Central memory CD8-positive, alpha-beta T cell (primary cell): Measurements from ENCODE around the gene ZSCAN22.
"Not testable (repeated sequence)": the region's sequence is repeated elsewhere in the genome, so short reads cannot be mapped to it uniquely, and the experiment has no call there.

Experiments used
- ATAC-seq: fragments of 150-1000 bp; cut with Tn5 transposase; replicated peaks from 2 replicates; pipeline ENCODE4 v1.10.0; 2022; ENCODE audit warnings: mild to moderate bottlenecking, moderate FRiP score, moderate number of reproducible peaks; ENCODE audit not compliant: poor library complexity, severe bottlenecking; ENCODE audit errors: extremely low read depth
- DNase-seq, 2 donors: peaks; one replicate each; pipeline ENCODE4 v3.0.0; 2021; ENCODE audit warnings: low spot score in 2 of 2
- H3K27ac Mint-ChIP-seq: one replicate; pipeline ENCODE4 v1.8.0; 2022; ENCODE audit warnings: low read depth, mild to moderate bottlenecking, moderate library complexity, mixed read lengths
- H3K27me3 Mint-ChIP-seq: one replicate; pipeline ENCODE4 v1.8.0; 2022; ENCODE audit warnings: mixed read lengths
- H3K36me3 Mint-ChIP-seq: one replicate; pipeline ENCODE4 v1.8.0; 2022; ENCODE audit warnings: mild to moderate bottlenecking, moderate library complexity, mixed read lengths; ENCODE audit not compliant: insufficient read depth
- H3K4me1 Mint-ChIP-seq: one replicate; pipeline ENCODE4 v1.8.0; 2022; ENCODE audit warnings: mixed read lengths
- H3K4me3 Mint-ChIP-seq: one replicate; pipeline ENCODE4 v1.8.0; 2022; ENCODE audit warnings: mild to moderate bottlenecking, moderate library complexity, mixed read lengths
- H3K9me3 Mint-ChIP-seq: one replicate; pipeline ENCODE4 v1.8.0; 2022; ENCODE audit warnings: mixed read lengths

ZSCAN22 gene

GRCh38 chr19:58348080-58348479, 21.3 kb downstream of the ZSCAN22 start:
- H3K36me3 Mint-ChIP-seq, DNase-seq, H3K9me3 Mint-ChIP-seq, H3K27me3 Mint-ChIP-seq: not testable (repeated sequence)
- Mint-ChIP-seq H3K4me1 (peaks cover 24% of the 10 kb centered on the region), H3K27ac (peak overlapping the region; percentile 91), H3K4me3 (peak overlapping the region; percentile 86)
- peak; percentile 6 for ATAC-seq

GRCh38 chr19:58349590-58349989, 22.8 kb downstream of the ZSCAN22 start:
- Mint-ChIP-seq H3K36me3 (peaks cover 4% of the 10 kb centered on the region), H3K4me1 (peaks cover 24% of the 10 kb centered on the region), H3K4me3 (no peak overlapping the region), H3K27ac (peak overlapping the region; percentile 9), H3K9me3 (no peaks in the 10 kb centered on the region), H3K27me3 (no peaks in the 10 kb centered on the region)
- DNase-seq (no peak), ATAC-seq (no peak)

DNA sequence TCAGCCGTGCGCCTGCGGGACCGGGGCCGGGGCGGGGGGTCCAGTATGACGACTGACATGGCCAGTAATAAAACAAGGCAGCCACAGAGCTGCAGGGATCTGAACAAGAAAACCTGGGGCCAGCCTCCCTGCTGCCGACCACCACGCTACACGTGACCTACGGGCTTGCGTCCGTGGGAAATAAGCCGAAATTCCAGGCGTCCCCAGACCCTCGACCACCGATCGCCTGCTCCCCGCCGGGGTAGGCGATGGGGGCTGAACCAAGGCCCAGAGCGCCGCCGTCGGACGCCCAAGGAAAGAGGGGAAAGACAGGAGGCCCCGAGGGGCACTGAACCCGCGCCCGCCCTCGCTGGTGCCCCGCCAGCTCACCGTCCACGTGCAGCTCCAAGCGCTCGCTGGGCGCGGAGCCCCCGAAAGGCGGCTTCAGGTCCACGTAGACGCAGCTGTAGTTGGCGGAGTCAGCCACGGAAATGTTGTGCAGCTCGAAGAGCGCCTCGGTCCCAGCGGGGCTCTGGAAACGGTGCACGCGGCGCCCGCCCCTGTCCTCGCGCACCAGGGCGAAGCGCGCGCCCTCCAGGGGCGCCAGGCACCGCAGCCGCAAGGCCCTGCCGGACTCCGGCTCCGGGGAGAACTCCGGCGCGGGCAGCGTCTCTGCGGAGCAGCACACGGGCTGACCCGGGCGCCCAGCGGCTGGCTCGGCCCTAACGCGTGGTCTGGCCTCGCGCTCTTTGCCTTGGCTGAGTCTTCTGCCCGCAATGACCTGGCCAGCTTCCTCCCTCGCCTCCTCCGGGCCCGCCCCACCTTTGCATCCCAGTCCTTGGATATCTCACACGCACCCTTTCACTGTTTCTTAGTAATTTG, 23.4 kb downstream of the ZSCAN22 start:
- DNase-seq (no peak), ATAC-seq (no peak)
- Mint-ChIP-seq H3K9me3 (no peaks in the 10 kb centered on the region), H3K4me1 (peaks cover 24% of the 10 kb centered on the region), H3K27me3 (no peaks in the 10 kb centered on the region), H3K27ac (peak overlapping the region; percentile 9), H3K36me3 (peaks cover 4% of the 10 kb centered on the region), H3K4me3 (no peak overlapping the region)

DNA sequence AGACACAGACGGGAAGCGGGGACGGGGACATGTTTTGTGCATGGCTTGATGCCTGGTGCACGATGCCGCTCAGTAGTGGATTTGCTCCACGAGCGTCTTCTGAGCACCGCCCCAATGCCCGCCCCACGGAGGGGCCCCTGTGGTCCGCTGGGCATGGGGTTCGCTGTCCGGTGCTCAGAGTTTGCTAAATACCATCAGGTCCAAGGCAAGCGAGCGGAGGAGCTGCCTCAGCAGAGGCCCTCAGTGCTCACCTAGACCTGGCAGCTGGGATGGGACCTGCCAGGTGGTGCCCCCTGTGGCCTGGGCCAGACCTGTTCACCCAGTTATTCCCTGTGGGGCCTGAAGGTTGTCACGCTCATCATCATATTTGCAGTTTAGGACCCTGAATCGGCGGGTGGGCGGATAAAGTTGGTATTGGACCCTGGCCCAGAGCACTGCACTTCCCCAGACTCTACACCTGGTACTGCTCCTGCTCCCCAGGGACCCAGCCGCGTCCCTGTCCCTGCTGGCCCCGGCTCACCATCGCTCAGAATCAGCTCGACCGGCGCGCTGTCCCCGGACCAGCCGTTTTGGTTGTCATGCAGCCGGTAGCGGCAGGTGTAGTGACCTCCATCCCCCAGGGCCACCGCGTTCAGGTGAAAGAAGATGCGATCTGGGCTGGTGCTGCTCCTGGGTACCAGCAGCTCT, 24.2 kb downstream of the ZSCAN22 start:
- DNase-seq = no peak
- no peaks in the 10 kb centered on the region for H3K27me3 Mint-ChIP-seq
- H3K36me3 Mint-ChIP-seq = peaks cover 5% of the 10 kb centered on the region
- ATAC-seq = no peak
- H3K4me3 Mint-ChIP-seq = no peak overlapping the region
- peaks cover 18% of the 10 kb centered on the region for H3K4me1 Mint-ChIP-seq
- no peaks in the 10 kb centered on the region for H3K9me3 Mint-ChIP-seq
- H3K27ac Mint-ChIP-seq = no peak overlapping the region

DNA sequence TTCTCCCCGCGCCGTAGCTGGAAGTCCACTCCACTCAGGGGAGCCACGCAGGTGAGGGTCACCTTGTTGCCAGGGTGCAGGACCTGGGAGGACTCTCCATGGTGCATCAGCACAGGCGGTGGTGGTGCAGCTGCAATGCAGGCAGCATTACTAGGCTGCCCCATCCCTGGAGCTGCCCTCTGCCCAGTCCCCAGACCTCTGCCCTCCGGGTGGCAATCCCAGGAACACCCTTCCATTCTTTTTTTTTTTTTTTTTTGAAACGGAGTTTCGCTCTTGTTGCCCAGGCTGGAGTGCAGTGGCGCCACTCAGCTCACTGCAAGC, 24.7 kb downstream of the ZSCAN22 start:
- no peak overlapping the region for H3K4me3 Mint-ChIP-seq
- ATAC-seq = no peak
- no peak for DNase-seq
- H3K4me1 Mint-ChIP-seq = peaks cover 16% of the 10 kb centered on the region
- peaks cover 5% of the 10 kb centered on the region for H3K36me3 Mint-ChIP-seq
- H3K27ac Mint-ChIP-seq = no peak overlapping the region
- H3K9me3 Mint-ChIP-seq = no peaks in the 10 kb centered on the region
- H3K27me3 Mint-ChIP-seq = no peaks in the 10 kb centered on the region

DNA sequence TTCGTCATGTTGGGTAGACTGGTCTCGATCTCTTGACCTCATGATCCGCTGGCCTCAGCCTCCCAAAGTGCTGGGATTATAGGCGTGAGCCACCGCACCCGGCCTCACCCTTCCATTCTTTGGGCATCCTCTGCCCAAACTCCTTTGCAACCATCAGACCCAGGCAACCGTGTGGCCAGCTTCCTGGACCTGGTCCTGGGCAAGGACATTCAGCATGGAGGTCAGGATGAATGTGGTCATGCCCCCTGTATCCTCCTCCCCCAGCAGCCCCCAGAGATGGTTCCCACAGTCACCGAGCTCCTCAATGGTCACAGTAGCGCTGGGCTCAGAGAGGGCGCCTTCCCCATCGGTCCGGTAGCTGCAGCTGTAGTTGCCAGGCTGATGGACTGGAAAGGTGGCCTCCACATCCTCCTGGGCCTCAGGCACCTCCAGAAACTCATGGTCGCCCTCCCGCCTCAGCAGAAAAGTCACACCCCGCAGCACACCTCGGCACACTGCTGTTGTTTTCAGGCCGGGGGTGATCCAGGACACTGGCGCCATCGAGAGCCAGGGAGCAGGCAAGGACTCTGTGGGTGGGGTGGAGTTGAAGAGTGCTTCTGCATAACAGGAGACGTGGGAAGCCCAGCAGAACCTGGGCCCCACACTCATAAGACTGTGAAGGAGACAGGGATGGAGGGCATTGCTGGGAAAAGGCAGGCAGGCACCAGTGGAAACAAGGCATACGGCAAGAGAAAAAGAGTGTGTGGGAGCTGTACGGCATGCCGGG, 25.4 kb downstream of the ZSCAN22 start:
- peaks cover 13% of the 10 kb centered on the region for H3K4me1 Mint-ChIP-seq

GRCh38 chr19:58352760-58353671, 26.2 kb downstream of the ZSCAN22 start, which contains the start of gene A1BG:
A1BG (minus strand) TSS chr19:58353492; CDS start chr19:58353437, 55 bp downstream.
- Mint-ChIP-seq H3K4me1 (peaks cover 8% of the 10 kb centered on the region), H3K9me3 (no peaks in the 10 kb centered on the region), H3K27ac (no peak within 1 kb of the TSS), H3K36me3 (peaks cover 2% of the 10 kb centered on the region), H3K4me3 (no peak within 1 kb of the TSS), H3K27me3 (no peaks in the 10 kb centered on the region)
- no peak for DNase-seq
- no peak for ATAC-seq

More for the DNA sequence above, 25.4 kb downstream of the ZSCAN22 start:
- no peak for ATAC-seq
- no peaks in the 10 kb centered on the region for H3K27me3 Mint-ChIP-seq
- H3K36me3 Mint-ChIP-seq = peaks cover 5% of the 10 kb centered on the region
- H3K4me3 Mint-ChIP-seq = no peak overlapping the region
- DNase-seq = no peak
- no peaks in the 10 kb centered on the region for H3K9me3 Mint-ChIP-seq
- H3K27ac Mint-ChIP-seq = no peak overlapping the region

- H3K27ac Mint-ChIP-seq = no peak overlapping the region
- DNase-seq (no peak), ATAC-seq (no peak)
- no peaks in the 10 kb centered on the region for H3K9me3 Mint-ChIP-seq
- H3K4me3 Mint-ChIP-seq = no peak overlapping the region
- H3K4me1 Mint-ChIP-seq = peaks cover 8% of the 10 kb centered on the region
- H3K36me3 Mint-ChIP-seq = peaks cover 2% of the 10 kb centered on the region
- no peaks in the 10 kb centered on the region for H3K27me3 Mint-ChIP-seq
These were observed 27.1 kb downstream of the ZSCAN22 start for GRCh38 chr19:58353717-58354477.

GRCh38 chr19:58354478-58355030, 27.8 kb downstream of the ZSCAN22 start:
- no peak for ATAC-seq
- H3K4me3 Mint-ChIP-seq = no peak overlapping the region

GRCh38 chr19:58355215-58355796, 28.5 kb downstream of the ZSCAN22 start:
- no peak overlapping the region for H3K27ac Mint-ChIP-seq
- no peak for ATAC-seq
- H3K9me3 Mint-ChIP-seq = no peaks in the 10 kb centered on the region
- DNase-seq = no peak
- H3K27me3 Mint-ChIP-seq = no peaks in the 10 kb centered on the region
- no peaks in the 10 kb centered on the region for H3K4me1 Mint-ChIP-seq
- peak overlapping the region; percentile 16 for H3K4me3 Mint-ChIP-seq
- peaks cover 4% of the 10 kb centered on the region for H3K36me3 Mint-ChIP-seq

More at GRCh38 chr19:58354478-58355030, 27.8 kb downstream of the ZSCAN22 start:
- no peak for DNase-seq
- no peaks in the 10 kb centered on the region for H3K9me3 Mint-ChIP-seq
- H3K27ac Mint-ChIP-seq = no peak overlapping the region
- peaks cover 3% of the 10 kb centered on the region for H3K4me1 Mint-ChIP-seq
- peaks cover 4% of the 10 kb centered on the region for H3K36me3 Mint-ChIP-seq
- H3K27me3 Mint-ChIP-seq = no peaks in the 10 kb centered on the region
